ENCODE measurements around the gene RBM19.

GRCh38 chr12:113940357-113941207 lies 25.5 kb downstream of the RBM19 start:
- TF ChIP-seq POLR2A (IDR thresholded peaks at IDR 0.05; ENCODE audit: low read depth, low read length) (no peak), RCOR1 (IDR thresholded peaks at IDR 0.05; ENCODE audit: insufficient replicate concordance, low read length) (no peak), CTCF (conservative IDR thresholded peaks at IDR 0.05; ENCODE audit: low read depth, low read length) (no peak), RFX5 (IDR thresholded peaks at IDR 0.05; ENCODE audit: low read depth, low read length) (no peak), RAD21 (IDR thresholded peaks at IDR 0.05; ENCODE audit: low read length) (no peak), MAFK (IDR thresholded peaks at IDR 0.05; ENCODE audit: low read depth, low read length) (no peak), CEBPB (IDR thresholded peaks at IDR 0.05; ENCODE audit: low read depth, low read length) (no peak), MXI1 (IDR thresholded peaks at IDR 0.05; ENCODE audit: borderline replicate concordance, low read depth, low read length) (no peak)
- TF ChIP-seq, protein P1, sequence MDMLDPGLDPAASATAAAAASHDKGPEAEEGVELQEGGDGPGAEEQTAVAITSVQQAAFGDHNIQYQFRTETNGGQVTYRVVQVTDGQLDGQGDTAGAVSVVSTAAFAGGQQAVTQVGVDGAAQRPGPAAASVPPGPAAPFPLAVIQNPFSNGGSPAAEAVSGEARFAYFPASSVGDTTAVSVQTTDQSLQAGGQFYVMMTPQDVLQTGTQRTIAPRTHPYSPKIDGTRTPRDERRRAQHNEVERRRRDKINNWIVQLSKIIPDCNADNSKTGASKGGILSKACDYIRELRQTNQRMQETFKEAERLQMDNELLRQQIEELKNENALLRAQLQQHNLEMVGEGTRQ (IDR thresholded peaks at IDR 0.05; ENCODE audit: low read depth, low read length): no peak
